ENCODE data around the gene ADAMTS12.

DNA sequence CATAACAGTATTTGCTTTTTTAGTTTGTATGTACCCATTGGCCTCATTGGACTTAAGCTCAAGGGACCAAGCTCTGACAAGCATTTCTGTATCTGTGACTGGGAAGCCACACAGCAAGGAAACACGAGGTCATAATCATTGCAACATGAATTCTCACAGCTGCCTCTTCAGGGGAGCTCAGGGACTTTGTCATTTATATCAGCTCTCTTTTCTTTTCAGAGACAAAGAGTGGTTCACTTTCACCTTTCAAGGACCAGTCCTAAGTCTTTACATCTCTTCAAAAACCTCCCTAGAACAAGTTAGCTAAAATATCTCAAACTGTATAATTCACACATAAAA lies 58.6 kb downstream of the ADAMTS12 start:
- TF ChIP-seq, protein P1, sequence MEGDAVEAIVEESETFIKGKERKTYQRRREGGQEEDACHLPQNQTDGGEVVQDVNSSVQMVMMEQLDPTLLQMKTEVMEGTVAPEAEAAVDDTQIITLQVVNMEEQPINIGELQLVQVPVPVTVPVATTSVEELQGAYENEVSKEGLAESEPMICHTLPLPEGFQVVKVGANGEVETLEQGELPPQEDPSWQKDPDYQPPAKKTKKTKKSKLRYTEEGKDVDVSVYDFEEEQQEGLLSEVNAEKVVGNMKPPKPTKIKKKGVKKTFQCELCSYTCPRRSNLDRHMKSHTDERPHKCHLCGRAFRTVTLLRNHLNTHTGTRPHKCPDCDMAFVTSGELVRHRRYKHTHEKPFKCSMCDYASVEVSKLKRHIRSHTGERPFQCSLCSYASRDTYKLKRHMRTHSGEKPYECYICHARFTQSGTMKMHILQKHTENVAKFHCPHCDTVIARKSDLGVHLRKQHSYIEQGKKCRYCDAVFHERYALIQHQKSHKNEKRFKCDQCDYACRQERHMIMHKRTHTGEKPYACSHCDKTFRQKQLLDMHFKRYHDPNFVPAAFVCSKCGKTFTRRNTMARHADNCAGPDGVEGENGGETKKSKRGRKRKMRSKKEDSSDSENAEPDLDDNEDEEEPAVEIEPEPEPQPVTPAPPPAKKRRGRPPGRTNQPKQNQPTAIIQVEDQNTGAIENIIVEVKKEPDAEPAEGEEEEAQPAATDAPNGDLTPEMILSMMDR (IDR thresholded peaks at IDR 0.05 in 4 of 5, conservative IDR thresholded peaks at IDR 0.05 in 1 of 5): no peak
- no peak for TF ChIP-seq POLR2A (IDR thresholded peaks at IDR 0.05)
